HG03521 (cell line): Measurements from ENCODE around the gene SMIM20.
"Not testable (repeated sequence)": the region's sequence is repeated elsewhere in the genome, so short reads cannot be mapped to it uniquely, and the experiment has no call there.

Source experiments
- ATAC-seq: cut with Tn5 transposase; IDR thresholded peaks from one replicate; pipeline ENCODE4 v1.9.1; 2021; ENCODE audit warnings: mild to moderate bottlenecking, moderate library complexity; ENCODE audit not compliant: unreplicated experiment

The SMIM20 gene

DNA sequence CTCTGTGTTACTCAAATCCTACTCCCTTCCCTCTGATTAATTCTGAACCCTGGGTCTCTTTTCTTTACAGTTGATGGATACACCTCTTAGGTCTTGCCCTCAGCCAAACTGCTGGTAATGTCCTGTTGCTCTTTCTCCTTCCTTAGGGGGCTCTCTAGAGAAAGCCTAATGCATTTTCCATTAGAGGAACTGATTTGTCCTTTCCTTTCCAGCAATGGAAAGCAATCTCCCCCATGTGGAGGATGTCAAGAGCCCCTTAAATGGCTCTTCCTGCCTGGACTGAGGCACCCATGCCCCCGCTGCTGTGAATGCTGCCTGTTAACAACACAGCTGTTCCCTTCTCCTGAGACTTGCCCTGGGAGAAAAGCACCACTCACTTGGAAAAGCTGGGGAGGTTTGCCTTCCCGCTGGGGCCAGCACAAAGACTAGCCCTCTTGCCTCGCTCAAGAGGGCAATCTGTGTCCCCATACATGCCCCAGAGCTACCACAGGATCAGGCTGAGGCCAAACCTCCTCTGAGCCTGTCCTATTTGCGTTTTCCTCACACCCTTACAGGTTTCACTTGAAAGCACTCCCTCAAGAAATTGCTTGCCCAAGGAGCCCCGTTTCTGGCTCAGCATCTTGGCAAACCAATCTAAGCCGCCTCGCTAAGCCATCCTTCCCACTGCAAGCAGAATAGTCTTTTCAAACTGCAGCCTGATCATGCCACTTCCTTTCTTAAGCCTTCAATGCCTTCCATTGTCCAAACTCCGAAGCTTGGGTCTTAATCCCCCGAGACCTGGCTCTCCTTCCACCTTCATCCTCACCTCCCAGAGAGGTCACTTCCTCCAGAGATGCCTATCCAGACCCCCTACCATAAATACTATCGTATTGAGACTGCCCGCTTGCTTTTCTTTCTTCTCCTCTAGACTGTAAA lies 23.2 kb upstream of the SMIM20 start:
- no peak for ATAC-seq

DNA sequence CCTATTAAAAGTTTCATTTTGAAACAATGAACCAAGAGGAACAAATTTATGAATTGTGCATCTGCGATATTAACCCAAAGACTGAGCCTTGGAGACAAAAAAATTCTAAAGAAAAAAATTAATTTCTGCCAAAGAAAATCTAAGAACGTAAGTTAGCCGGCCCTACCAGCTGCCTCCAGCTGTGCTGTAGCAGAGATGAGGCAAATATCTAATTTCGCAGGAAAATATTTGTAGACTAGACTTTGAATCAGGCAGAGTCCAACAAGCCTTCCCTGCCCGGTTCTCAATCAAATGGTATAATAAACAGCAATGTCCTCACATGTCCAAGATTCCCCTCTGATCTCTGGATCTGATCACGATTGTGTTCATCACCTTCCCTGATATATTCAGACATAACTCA lies 21.2 kb upstream of the SMIM20 start:
- no peak for ATAC-seq

DNA sequence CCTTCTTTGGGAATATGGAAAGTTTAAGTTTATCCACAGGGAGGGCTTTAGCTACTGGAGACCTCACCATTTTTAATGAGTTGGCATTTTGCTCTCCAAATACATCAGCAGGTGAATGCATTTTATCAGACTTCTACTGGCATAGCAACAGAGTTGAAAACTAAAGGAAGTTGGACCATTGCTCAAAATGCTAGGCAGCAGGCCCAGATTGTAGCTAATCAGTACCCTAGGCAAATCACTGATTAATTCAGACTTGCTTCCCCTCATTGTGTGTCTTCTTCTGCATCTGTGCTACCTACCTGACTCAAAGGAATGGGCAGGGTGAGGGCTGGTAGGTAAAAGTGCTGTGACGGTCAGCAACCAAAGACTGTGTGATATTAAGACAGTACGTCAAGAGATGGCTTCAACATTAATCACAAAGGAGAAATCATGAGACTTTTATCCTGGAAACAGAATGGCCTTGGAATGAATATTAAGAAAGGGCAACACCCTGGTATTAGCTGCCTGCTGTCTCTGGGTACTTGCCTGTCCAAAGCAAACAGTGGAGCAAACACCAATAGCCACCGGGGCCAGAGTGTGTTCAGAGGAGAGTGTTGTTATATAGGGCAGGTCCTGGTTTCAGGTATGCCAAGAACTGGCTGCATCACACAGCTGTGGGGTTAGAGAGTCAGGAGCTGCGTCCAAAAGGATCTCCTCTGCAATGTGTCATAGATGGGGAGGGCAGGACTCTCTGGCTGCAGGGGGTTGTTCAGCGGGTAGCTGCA lies 17.1 kb upstream of the SMIM20 start:
- ATAC-seq: no peak

DNA sequence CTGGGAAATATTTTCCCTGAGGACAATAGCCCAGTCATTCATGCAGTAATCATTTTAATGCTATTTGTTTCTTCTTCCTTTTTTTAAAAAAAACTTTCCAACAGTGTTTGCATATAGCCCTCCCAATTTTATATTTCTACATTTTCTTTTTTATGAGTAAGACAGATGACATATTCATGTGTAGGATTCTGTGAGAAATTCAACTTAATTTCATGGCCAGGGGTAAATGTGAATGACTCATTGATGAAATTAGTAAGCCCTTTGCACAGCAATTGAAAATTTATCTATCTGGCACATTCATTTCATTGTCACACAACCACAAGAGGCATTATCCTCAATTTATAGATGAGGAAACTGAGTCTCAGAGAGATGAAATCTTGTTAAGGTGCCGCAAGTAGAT lies 13.7 kb upstream of the SMIM20 start:
- ATAC-seq: no peak

DNA sequence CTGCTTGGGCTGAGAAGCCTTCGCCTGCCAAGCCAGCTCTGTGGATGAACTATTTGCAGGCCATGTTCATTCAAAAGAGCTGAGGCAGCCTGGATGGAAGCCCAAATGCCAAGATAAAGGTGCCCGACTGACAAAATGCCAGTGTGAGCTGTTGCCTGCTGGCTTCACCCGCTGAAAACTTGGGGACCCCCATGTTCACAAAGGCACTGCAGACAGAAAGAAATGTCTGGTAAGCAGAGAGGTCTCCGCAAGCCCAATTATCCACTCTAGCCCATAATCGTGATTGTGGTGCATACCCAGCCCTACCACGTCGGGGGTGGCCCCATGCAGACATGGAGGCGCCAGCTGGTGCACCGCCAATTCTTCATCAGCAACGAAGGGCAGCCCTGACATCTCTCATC lies 13.0 kb upstream of the SMIM20 start:
- ATAC-seq: no peak

DNA sequence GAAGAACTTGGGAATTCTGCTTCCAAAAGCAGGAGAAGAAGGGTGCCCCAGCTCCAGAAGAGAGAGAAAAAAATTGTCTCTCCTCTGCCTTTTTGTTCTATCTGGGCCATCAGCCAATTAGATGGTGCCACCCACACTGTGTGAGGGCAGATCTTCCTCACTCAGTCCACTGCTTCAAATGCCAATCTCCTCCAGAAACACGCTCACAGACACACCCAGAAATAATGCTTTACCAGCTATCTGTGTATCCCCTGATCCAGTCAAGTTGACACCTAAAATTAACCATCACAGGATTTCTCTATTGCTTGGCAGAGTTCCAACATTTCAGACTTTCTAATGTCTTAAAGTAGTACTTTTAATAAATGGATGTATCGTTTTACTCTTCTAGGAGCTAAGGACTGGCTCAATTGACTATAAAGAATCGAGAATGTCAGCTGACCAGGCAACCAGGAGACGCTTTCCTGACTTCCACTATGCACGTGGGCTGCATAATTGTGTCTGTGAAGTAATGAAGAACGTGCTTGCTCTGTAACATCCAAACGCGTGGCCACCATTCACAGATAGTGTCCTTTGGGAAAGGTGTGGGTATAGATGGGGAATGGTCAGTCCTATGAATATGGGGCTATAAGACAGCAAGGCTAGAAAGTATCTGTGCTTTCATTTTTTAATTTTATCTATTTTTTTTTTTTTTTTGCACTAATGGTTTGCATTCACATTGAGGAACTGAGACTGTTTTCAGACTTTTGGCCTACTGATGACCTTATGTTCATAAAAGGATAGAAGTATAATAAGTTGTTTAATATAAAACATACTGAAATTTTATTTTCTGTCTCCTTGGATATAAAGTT lies 9.9 kb upstream of the SMIM20 start:
- no peak for ATAC-seq

DNA sequence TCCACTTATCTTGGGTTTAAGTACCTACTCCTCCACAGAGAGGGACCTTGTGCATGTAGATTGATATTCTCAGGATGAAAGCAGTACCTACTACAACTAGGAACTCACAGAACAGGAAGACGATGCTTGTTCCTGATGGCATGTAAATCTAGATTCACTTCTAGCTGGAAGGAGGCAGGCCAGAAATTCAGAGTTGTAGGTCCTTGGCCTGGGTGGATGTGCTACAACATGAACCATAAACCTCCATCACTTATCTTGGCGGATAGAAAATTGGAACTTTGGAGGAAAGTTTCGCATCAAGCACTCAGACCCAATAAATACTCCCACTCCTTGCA lies 9.3 kb upstream of the SMIM20 start:
- no peak for ATAC-seq

DNA sequence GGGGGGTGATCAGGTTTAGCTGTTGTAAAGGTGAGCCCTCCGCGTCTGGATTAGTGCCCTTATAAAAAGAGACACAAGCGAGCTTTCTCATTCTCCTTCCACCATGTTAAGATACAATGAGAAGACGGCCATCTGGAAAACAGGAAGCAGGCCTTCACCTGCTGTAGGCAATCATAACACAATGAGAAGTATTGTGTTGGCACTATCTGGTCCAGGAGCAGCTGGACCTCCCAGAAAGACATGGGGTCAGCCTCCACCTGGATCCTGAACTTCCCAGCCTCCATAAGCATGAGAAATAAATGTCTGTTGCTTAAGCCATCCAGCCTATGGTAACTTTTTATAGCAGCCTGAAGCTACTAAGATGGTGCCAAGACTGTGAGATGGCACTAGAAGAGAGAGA lies 8.6 kb upstream of the SMIM20 start:
- ATAC-seq: no peak

DNA sequence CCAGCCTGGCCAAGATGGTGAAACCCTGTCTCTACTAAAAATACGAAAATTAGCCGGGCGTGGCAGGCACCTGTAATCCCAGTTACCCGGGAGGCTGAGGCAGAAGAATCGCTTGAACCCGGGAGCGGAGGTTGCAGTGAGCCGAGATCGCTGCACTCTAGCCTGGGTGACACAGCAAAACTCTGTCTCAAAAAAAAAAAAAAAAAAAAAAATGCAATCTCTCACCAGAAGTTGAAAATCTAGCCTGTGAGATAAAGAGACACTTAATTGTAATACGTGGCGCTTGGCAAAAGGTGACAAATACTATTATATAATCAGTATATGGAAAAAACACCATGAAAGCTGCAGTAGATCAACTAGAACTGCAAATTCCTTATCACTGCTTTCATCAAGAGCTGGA lies 7.9 kb upstream of the SMIM20 start:
- ATAC-seq: not testable (repeated sequence)

DNA sequence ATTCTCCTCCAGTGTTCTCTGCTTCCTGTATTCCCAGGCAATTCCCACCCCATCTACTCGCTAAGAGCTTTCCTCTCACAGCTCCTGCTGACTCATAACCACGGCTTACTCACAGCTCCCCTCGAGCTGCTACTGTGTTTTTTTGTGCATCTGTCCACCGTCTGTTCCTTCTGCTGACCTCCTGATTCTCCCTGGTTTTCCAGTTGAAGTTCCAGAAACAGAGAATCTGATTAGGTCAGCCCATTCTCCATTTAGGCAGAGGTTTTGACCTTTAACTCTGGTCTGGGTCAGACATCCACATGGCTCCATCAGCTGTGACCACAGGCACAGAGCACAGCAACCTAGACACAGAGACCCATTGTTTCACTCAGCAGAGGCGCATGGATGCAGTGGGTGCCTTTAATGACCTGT lies 5.5 kb upstream of the SMIM20 start:
- ATAC-seq: no peak

DNA sequence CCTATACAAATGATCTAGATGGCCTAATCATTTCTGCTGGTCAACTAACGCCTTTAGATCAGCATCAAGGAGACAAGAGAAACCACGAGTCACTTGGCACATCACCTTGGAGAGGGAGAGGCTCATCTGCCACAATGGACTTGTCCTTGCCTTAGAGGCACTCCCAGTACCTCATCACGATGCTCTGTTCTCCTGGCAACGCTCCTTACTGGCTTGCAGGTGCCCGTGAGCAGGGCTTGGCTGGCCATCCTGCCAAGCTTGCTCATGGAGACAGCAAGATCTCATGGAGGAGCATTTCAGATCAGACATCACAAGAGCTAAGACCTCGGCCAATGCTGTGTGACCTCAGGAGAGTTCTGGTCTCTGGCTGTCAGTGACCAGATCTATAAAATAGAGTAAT lies 2.7 kb upstream of the SMIM20 start:
- no peak for ATAC-seq

DNA sequence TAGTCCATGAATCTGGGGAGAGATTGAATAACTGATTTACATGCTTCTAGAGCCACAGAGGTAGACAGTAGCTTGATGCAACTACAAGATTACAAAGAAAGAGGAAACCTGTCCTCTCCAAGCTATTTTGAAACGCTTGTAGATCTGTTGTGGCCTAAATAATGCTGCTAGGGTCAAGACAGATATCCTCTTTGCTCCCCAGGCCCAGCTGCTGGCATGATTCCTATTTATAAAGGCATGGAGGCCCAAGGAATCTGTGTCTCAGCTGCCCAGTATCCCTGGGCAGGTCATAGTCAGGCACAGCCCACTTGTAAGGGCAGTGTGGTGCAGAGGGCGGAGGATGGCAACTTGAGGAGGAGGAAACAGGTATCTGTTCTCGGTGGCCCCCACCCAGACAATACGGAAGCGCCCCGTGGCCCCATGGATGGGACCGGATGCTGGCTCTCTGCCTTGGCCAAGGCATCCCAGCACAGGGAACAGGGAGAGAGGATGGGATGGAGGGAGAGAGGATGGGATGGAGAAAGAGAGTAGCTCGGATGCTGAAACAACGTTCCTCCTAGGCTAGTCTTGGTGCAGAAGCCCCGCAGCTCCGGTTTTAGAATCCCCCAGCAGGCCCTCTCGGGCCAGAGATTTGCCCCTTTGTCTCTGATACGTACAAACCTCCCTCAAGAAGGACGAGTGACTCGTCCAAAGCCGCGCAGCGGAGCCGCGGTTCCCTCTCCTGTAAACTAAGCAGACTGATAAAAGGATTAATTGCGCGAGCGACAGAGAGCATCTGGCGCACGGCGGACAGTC lies 767 bp upstream of the SMIM20 start:
- peak; percentile 12 for ATAC-seq

DNA sequence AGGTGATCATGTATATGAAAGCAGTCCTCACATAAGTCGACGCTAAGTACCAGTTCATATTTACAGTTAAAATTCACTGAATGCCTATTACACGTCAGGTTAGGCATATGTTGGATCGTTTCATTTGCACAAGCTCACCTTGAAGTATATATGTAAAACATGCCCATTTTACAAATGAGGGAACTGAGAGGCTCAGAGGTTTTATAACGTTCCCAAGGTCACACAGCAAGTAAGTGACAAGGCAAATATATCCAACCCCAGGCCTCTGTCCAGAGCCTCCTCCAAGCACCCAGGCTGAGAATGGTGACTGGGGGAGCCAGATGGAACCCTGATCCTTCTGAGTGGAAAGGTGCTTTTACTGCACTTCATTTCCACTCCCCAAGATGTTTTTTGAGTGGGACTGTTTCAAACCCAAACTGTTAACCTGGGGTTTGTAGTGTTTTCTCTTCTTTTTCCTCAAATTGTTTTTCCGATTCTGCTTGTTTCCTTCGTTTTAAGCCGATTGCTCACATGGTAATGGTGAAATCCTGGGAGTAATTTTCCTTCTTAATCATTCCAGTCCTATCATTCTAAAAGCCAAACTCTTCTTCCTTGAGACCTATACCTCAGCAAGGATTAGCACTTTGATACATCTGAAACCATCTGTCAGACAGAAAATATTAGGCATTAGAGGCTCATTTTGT lies 791 bp downstream of the SMIM20 start:
- ATAC-seq: no peak

DNA sequence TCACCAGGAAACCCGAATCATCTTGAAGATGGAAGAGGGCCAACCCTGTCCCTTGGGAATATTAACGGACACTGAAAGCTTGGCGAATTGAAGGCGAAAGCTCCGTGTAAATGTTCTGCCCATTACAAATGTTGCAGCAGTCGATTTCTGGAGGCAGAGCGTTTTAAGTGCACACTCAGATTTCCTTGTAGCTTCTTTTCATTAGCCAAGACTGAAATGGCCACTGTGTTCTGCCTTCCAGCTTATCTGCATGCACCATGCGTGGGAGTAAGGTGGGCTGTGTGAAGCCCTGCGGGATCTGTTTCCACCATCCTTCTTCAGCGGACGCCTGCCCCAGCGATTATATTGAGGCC lies 1.3 kb downstream of the SMIM20 start:
- no peak for ATAC-seq

DNA sequence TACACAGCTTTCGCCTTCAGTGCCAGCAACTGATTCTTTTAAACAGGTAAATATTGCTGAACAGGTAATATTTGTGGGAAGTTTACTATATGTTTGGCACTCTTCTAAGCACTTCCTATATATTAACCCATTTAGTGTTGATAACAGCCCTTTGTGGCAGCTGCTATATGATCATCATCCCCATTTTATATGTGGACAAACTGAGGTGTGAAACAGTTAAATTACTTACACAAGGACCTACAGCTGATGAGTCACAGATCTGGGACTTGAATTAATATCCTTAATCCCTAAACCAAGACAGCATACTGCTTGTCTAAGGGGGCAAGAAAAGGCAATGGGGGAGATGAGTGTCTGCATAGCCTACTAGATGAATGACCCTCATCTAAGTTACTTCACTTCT lies 2.9 kb downstream of the SMIM20 start:
- no peak for ATAC-seq

DNA sequence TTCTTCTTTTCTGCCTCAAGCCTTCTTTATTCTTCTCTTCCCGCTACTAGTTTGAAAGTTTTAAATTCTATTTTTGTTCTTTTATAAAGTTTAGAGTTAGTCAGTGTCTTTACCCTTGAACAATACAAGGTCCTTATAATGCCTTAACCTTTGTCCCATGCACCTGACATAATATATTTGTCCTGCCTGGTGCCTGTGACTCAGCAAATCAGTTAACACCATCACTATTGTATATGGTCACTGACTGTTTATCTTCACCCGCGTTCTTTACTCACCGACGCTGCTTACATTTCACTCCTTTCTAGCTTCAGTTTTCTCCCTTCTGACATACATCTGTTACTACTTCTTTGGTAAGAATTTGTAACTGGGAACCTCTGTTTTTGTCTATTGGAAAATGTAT lies 5.7 kb downstream of the SMIM20 start:
- ATAC-seq: no peak

DNA sequence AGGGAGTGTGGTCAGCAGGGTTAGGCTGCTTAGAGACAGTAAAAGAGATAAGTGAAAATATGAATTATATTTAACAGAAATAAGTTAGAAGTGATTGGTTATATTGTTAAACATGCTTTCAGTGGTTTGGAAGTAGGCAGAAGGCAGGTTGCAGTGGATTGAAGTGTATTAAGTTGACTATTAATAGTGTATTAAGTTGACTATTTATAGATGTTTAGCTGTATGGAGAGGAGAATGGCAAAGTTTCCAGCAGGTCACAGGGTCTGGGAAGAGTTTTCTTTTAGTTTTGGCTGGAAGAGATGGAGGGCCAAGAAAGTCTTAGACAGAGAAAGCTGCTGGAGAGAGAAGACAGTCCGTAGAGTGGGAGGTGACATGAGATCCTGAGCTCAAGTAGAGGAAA lies 7.9 kb downstream of the SMIM20 start:
- no peak for ATAC-seq

DNA sequence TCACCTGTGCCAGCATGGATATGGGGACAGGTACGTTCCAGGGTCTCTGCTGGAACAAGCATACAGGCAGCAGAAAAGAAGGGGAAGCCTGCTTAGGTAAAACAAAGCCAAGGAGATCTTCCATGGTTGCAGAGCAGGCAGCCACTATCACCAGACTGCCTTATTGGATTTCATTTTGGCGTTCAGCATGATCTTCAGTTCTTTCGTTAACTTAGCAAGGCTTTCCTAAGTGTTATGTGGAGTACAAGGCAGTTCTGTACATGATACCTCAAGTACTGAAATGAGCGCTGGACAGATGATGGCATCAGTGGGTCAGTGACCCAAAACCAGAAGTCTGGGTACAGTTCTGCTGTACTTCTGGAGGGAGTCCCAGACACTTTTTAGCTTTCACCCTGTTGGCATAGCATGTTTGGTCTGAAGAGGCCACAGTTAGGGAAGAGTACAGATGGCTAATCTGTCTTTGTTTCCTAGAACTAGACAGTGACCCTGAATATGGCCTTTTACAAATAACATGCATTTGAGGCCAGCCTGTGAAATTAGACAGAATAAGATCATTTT lies 8.9 kb downstream of the SMIM20 start:
- no peak for ATAC-seq

DNA sequence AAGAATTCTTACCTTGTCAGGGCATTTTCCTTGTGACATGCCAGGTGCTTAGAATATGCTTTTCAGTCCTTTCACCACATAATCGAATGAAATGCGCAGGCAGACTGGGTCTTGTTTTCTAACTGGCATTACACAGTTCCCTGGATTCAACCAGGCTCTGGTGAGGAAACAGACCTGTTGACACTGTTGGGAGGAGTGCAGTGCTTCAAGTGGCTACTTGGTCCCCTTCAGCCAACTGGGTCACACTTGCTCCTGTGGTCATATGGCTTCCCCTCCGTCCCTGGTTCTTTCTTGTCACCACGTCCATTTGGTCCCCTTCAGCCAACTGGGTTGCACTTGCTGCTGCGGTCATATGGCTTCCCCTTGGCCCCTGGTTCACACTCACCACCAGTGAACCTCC lies 9.7 kb downstream of the SMIM20 start:
- ATAC-seq: no peak
